Gastrocnemius medialis (tissue), 4 donors: ENCODE results near the gene LCLAT1. TPM values are rescaled to one million over a fixed set of nuclear protein-coding genes. Genes with fewer than 3 reads are reported as not detected.
A peak's percentile ranks its signal among the peaks of the same experiment; 100 is the strongest.
"Not testable (repeated sequence)": the region's sequence is repeated elsewhere in the genome, so short reads cannot be mapped to it uniquely, and the experiment has no call there.

Source experiments
- ATAC-seq, 2 donors: fragments of 150-250 bp; one replicate each; pipeline ENCODE4 v1.9.1; 2016
- DNase-seq, 2 donors: peaks; one replicate each; pipeline ENCODE4 v3.0.0-alpha.2; 2019
- H3K27ac ChIP-seq, 4 donors: fragments of 200-600 bp; sonication (generic); 1 replicate in 1 of 4; 2 replicates in 3 of 4; pipeline ENCODE4 v1.5.1; 2016 to 2018; ENCODE audit warnings: mild to moderate bottlenecking in 2 of 4, moderate library complexity in 1 of 4
- H3K27me3 ChIP-seq, 3 donors: fragments of 200-600 bp; sonication (generic) in 2 of 3; 1 replicate in 1 of 3; 2 replicates in 2 of 3; pipeline versions ENCODE4 v1.5.1 to v1.6.0; 2016 to 2019; ENCODE audit warnings: mild to moderate bottlenecking in 1 of 3, moderate library complexity in 1 of 3
- H3K36me3 ChIP-seq, 2 donors: fragments of 200-600 bp; sonication (generic) in 1 of 2; one replicate each; pipeline ENCODE4 v1.5.1; 2017 to 2018
- H3K4me1 ChIP-seq, 2 donors: fragments of 200-600 bp; sonication (generic) in 1 of 2; one replicate each; pipeline ENCODE4 v1.5.1; 2016 to 2017; ENCODE audit warnings: mild to moderate bottlenecking in 2 of 2
- H3K4me3 ChIP-seq, 4 donors: fragments of 200-600 bp; sonication (generic) in 3 of 4; 1 replicate in 1 of 4; 2 replicates in 3 of 4; pipeline ENCODE4 v1.5.1; 2016 to 2019; ENCODE audit warnings: mild to moderate bottlenecking in 2 of 4
- H3K9me3 ChIP-seq, 3 donors: fragments of 200-600 bp; sonication (generic) in 2 of 3; 1 replicate in 1 of 3; 2 replicates in 2 of 3; pipeline ENCODE4 v1.5.1; 2016 to 2019
- POLR2A ChIP-seq, 2 donors: fragments of 450-650 bp; IDR thresholded peaks; one replicate each; pipeline ENCODE4 v1.6.1; 2017; ENCODE audit warnings: antibody characterized with exemption in 2 of 2, mild to moderate bottlenecking in 2 of 2, moderate library complexity in 2 of 2
- in situ Hi-C, 4 donors: fragments of 200-750 bp; cut with MboI; loops; one replicate each; pipeline versions ENCODE4 v1.15.0 to v1.8.0; 2017; ENCODE audit warnings: low sequenced_read_pairs in 4 of 4
- intact Hi-C: fragments of 100-400 bp; cut with DNase I; formaldehyde crosslinking; loops from one replicate; pipeline ENCODE4 v1.15.1; 2023; ENCODE audit warnings: low total_unique reads
- total RNA-seq, 4 donors: library from RNA; depleted of rRNA; stranded (reverse); fragments of >200 nt; gene quantifications; one replicate each; pipeline versions ENCODE4 v1.1.0 to v1.2.3, GENCODE V29; 2016
- TF ChIP-seq, protein P1 (sequence below), 5 experiments: fragments of 450-650 bp in 3 of 5; fragments of 200-600 bp in 2 of 5; sonication (generic) in 2 of 5; IDR thresholded peaks in 4 of 5; conservative IDR thresholded peaks in 1 of 5; 1 replicate in 4 of 5; 2 replicates in 1 of 5; pipeline ENCODE4 v1.5.1; 2016 to 2019; ENCODE audit warnings: antibody characterized with exemption in 5 of 5, mild to moderate bottlenecking in 3 of 5, moderate library complexity in 3 of 5

The LCLAT1 gene
- total RNA-seq, 4 donors from 2014 or later = 4.3 to 14.5 (median 11.3) TPM

DNA sequence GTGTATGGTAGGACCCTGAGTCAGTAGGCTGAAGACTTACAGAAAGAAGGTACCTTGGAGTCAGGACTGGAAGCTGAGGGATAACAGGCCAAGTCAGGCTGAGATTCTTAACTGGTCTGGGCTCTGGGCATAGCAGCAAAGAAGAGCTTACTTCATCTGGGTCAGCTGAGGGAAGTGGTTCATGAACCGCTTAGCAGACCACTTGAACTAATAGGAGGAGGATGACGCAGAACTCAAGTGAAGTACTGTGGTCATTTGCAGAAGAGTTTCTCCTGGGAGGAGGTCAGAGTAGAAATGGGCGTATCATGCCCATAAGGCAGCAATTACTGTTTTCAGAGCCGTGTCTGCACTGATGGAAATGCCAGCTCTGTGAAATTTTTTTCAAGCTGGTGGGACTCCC lies 164.5 kb downstream of the LCLAT1 start:
- H3K4me3 ChIP-seq = no peak overlapping the region
- peaks cover 0 to 3% of the 10 kb centered on the region in 2 donors for H3K4me1 ChIP-seq
- no peak overlapping the region for H3K27ac ChIP-seq
- in situ Hi-C loops (no loop called here), intact Hi-C loops (no loop called here)
- ATAC-seq (no peak), DNase-seq (no peak)
- H3K27me3 ChIP-seq = no peaks in the 10 kb centered on the region
- no peaks in the 10 kb centered on the region for H3K9me3 ChIP-seq
- no peaks in the 10 kb centered on the region for H3K36me3 ChIP-seq
- no peak for TF ChIP-seq POLR2A (IDR thresholded peaks at IDR 0.05)
- TF ChIP-seq, protein P1, sequence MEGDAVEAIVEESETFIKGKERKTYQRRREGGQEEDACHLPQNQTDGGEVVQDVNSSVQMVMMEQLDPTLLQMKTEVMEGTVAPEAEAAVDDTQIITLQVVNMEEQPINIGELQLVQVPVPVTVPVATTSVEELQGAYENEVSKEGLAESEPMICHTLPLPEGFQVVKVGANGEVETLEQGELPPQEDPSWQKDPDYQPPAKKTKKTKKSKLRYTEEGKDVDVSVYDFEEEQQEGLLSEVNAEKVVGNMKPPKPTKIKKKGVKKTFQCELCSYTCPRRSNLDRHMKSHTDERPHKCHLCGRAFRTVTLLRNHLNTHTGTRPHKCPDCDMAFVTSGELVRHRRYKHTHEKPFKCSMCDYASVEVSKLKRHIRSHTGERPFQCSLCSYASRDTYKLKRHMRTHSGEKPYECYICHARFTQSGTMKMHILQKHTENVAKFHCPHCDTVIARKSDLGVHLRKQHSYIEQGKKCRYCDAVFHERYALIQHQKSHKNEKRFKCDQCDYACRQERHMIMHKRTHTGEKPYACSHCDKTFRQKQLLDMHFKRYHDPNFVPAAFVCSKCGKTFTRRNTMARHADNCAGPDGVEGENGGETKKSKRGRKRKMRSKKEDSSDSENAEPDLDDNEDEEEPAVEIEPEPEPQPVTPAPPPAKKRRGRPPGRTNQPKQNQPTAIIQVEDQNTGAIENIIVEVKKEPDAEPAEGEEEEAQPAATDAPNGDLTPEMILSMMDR (IDR thresholded peaks at IDR 0.05 in 4 of 5, conservative IDR thresholded peaks at IDR 0.05 in 1 of 5) = no peak

DNA sequence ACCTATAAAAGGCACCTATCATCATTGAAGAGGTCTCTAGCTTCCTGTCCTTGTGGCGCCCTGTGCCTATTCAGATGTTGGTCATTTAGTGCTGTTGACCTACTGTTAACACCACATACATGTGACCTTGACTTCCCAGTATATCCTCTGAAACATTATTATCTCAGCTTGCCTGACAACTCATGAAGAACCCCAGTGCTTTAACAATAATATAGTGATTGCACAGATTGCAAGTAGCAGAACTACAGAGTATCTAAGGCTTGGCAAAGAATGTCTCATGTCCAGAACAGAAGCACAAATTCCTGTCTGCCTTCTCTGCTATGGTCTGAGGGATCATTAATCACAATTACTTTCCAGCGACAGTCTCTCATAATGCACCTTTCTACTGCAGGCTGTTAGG lies 165.3 kb downstream of the LCLAT1 start:
- ATAC-seq = peak in 1 of 2 donors; percentile 30
- Histone ChIP-seq H3K27me3 (no peaks in the 10 kb centered on the region), H3K4me3 (no peak overlapping the region), H3K27ac (no peak overlapping the region), H3K9me3 (no peaks in the 10 kb centered on the region), H3K4me1 (peaks cover 0 to 3% of the 10 kb centered on the region in 2 donors), H3K36me3 (no peaks in the 10 kb centered on the region)
- DNase-seq = no peak
- in situ Hi-C loops = no loop called here
- TF ChIP-seq POLR2A (IDR thresholded peaks at IDR 0.05) = no peak
- TF ChIP-seq, protein P1 (IDR thresholded peaks at IDR 0.05 in 4 of 5, conservative IDR thresholded peaks at IDR 0.05 in 1 of 5) = no peak
- intact Hi-C loops = no loop called here

DNA sequence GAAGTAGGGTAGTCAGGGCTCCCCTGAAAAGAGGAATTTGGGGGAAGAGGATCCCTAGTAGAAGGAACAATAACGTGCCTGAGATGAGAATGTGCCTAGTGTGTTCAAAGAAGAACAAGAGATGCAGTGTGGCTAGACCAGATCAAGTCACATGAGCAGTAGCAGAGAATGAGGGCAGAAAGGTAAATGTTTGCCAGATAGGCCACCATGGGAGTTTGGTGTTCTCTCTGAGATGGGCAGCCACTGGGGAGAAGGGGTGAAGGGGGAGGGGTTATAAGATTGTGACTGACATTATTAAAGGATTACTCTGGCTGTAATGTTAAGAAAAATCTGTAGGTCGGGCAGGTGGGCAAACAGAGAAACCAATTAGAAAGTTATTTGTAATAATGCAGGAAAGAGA lies 166.0 kb downstream of the LCLAT1 start:
- DNase-seq = no peak
- intact Hi-C loops = no loop called here
- H3K4me3 ChIP-seq = no peak overlapping the region
- H3K36me3 ChIP-seq = no peaks in the 10 kb centered on the region
- H3K9me3 ChIP-seq = no peaks in the 10 kb centered on the region
- in situ Hi-C loops = no loop called here
- ATAC-seq = no peak
- peaks cover 0 to 3% of the 10 kb centered on the region in 2 donors for H3K4me1 ChIP-seq
- no peaks in the 10 kb centered on the region for H3K27me3 ChIP-seq
- no peak for TF ChIP-seq POLR2A (IDR thresholded peaks at IDR 0.05)
- TF ChIP-seq, protein P1 (IDR thresholded peaks at IDR 0.05 in 4 of 5, conservative IDR thresholded peaks at IDR 0.05 in 1 of 5) = no peak
- no peak overlapping the region for H3K27ac ChIP-seq

DNA sequence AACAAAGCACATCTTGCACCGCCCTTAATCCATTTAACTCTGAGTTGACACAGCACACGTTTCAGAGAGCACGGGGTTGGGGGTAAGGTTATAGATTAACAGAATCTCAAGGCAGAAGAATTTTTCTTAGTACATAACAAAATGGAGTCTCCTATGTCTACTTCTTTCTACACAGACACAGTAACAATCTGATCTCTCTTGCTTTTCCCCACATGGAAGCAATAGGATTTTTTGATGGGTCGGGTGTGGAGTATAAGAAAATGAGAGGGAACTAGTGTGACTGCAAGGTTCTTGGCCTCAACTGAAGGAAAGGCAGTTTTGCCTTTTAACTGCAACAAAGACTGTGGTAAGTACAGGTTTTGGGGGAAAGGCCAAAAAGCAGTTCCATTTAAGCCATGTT lies 167.2 kb downstream of the LCLAT1 start:
- H3K36me3 ChIP-seq, H3K4me3 ChIP-seq, H3K4me1 ChIP-seq, in situ Hi-C loops, H3K27ac ChIP-seq, ATAC-seq, DNase-seq, H3K9me3 ChIP-seq, intact Hi-C loops, H3K27me3 ChIP-seq: not testable (repeated sequence)

DNA sequence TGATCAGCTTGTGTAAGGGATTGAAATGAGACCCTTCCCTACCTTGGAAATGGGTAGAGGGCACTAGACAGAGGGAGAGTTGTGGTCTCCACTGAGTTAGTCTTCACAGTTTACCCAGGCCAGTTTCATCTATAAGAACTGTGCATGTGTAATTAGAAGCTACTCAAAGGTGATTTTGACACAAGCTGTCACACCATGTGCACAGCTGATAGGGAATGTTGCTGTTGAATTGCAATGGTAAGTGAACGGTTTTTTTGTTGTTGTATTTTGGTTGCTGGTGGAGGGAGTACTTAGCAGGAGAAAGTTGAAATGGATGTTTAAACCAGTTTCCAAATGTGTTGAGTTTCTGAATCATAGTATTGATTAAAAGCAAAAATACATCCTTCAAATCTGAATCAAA lies 168.9 kb downstream of the LCLAT1 start:
- Histone ChIP-seq H3K36me3 (no peaks in the 10 kb centered on the region), H3K27me3 (no peaks in the 10 kb centered on the region), H3K4me3 (no peak overlapping the region), H3K4me1 (no peaks in the 10 kb centered on the region), H3K9me3 (no peaks in the 10 kb centered on the region), H3K27ac (no peak overlapping the region)
- TF ChIP-seq, protein P1 (IDR thresholded peaks at IDR 0.05 in 4 of 5, conservative IDR thresholded peaks at IDR 0.05 in 1 of 5) = no peak
- TF ChIP-seq POLR2A (IDR thresholded peaks at IDR 0.05) = no peak
- in situ Hi-C loops (no loop called here), intact Hi-C loops (no loop called here)
- no peak for DNase-seq
- ATAC-seq = no peak
